Small intestine (tissue), 16 donors: Measurements from ENCODE around the gene FRS2. TPM values are rescaled to one million over a fixed set of nuclear protein-coding genes. Genes with fewer than 3 reads are reported as not detected.

ENCODE experiments used
- DNase-seq, 2 donors: peaks; one replicate each; pipeline versions ENCODE4 v3.0.0 to v3.0.0-alpha.2; 2013
- FAIRE-seq: peaks from 2 replicates; lab custom pipeline; 2012; peaks lifted over from hg19 to GRCh38; lab: Jason Lieb, UNC
- H3K27ac ChIP-seq, 3 donors: one replicate each; pipeline ENCODE4 v1.5.1; 2013; ENCODE audit warnings: low read length in 2 of 3, mild to moderate bottlenecking in 2 of 3, control low read depth in 1 of 3, inconsistent platforms in 1 of 3, low read depth in 1 of 3, moderate library complexity in 1 of 3
- H3K27me3 ChIP-seq, 3 donors: one replicate each; pipeline ENCODE4 v1.6.1; 2013; ENCODE audit warnings: low read length in 3 of 3, inconsistent platforms in 1 of 3; ENCODE audit not compliant: control insufficient read depth in 3 of 3, insufficient read depth in 3 of 3
- H3K36me3 ChIP-seq, 3 donors: one replicate each; pipeline ENCODE4 v1.6.1; 2013; ENCODE audit warnings: low read length in 3 of 3, inconsistent platforms in 1 of 3, low read depth in 1 of 3, mild to moderate bottlenecking in 1 of 3, moderate library complexity in 1 of 3; ENCODE audit not compliant: control insufficient read depth in 3 of 3, insufficient read depth in 2 of 3
- H3K4me1 ChIP-seq, 3 donors: one replicate each; pipeline ENCODE4 v1.6.1; 2013; ENCODE audit warnings: low read length in 2 of 3, inconsistent platforms in 1 of 3, low read depth in 1 of 3, mild to moderate bottlenecking in 1 of 3, moderate library complexity in 1 of 3; ENCODE audit not compliant: control insufficient read depth in 3 of 3, insufficient read depth in 2 of 3
- H3K4me3 ChIP-seq, 3 donors: one replicate each; pipeline ENCODE4 v1.5.1; 2013; ENCODE audit warnings: low read length in 3 of 3, control low read depth in 1 of 3, inconsistent platforms in 1 of 3, low read depth in 1 of 3, mild to moderate bottlenecking in 1 of 3, moderate library complexity in 1 of 3
- H3K9me3 ChIP-seq, 2 donors: one replicate each; pipeline ENCODE4 v1.6.1; 2013; ENCODE audit warnings: low read depth in 1 of 2, low read length in 1 of 2; ENCODE audit not compliant: control insufficient read depth in 2 of 2, insufficient read depth in 1 of 2
- WGBS, 3 donors: extraction: QIAGEN DNeasy Blood & Tissue Kit; methylation state at CpG; one replicate each; pipeline ENCODE4 v1.1.7; 2013; 5-methylcytosine and 5-hydroxymethylcytosine counted together
- long read RNA-seq, 10 donors: transcript quantifications; one replicate each; lab custom pipeline, GENCODE V29; 2026
- polyA plus RNA-seq, 4 donors: library from polyadenylated mRNA; stranded (reverse) in 3 of 4; unstranded in 1 of 4; fragments of 200-250 nt in 3 of 4; fragments of 120-200 nt in 1 of 4; gene quantifications; one replicate each; pipeline versions ENCODE4 v1.2.1 to v1.2.3, GENCODE V29; 2013
- donor health status: healthy with polysubstance abuse.
- donor health status: control.
- donor health status: control.
- donor health status: Bipolar disorder and iron deficiency.
- donor health status: healthy.

FRS2 gene, protein sequence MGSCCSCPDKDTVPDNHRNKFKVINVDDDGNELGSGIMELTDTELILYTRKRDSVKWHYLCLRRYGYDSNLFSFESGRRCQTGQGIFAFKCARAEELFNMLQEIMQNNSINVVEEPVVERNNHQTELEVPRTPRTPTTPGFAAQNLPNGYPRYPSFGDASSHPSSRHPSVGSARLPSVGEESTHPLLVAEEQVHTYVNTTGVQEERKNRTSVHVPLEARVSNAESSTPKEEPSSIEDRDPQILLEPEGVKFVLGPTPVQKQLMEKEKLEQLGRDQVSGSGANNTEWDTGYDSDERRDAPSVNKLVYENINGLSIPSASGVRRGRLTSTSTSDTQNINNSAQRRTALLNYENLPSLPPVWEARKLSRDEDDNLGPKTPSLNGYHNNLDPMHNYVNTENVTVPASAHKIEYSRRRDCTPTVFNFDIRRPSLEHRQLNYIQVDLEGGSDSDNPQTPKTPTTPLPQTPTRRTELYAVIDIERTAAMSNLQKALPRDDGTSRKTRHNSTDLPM
- polyA plus RNA-seq: 10 to 100 TPM in 2 of 4 donors, 1 to 10 TPM in 2; 5.9 to 30.3 (median 9.3) TPM
- long read RNA-seq, donor 1, partial matches to known transcripts: 0 of 2 reads
- long read RNA-seq, donor 1, other reads (novel, unspliced or antisense): 0 of 2 reads
- long read RNA-seq, donor 2: 0 reads
- long read RNA-seq, donor 3: 0 reads
- long read RNA-seq, donor 4: 0 reads
- long read RNA-seq, donor 5, partial matches to known transcripts: 0 of 1 reads
- long read RNA-seq, donor 5, other reads (novel, unspliced or antisense): 0 of 1 reads
- long read RNA-seq, donor 6: 0 reads
- long read RNA-seq, donor 7: 0 reads
- long read RNA-seq, donor 8: 0 reads
- long read RNA-seq, donor 9, partial matches to known transcripts: 0 of 2 reads
- long read RNA-seq, donor 9, other reads (novel, unspliced or antisense): 0 of 2 reads
- long read RNA-seq, donor 10, transcript FRS2-206 (9 exons, 1,952 nt): major isoform, 5 of 5 reads
- long read RNA-seq, donor 10, partial matches to known transcripts: 0 of 5 reads
- long read RNA-seq, donor 10, other reads (novel, unspliced or antisense): 0 of 5 reads

- WGBS, 3 donors: 0 to 1% (median 0%) methylated on average over 56 to 68 of the region's 68 CpGs
- Histone ChIP-seq H3K27me3 (no peaks in the 10 kb centered on the region), H3K27ac (peak within 1 kb of the TSS; percentile 82 to 89 (median 84)), H3K4me1 (peaks cover 2 to 19% (median 4%) of the 10 kb centered on the region in 3 donors), H3K36me3 (no peaks in the 10 kb centered on the region), H3K9me3 (no peaks in the 10 kb centered on the region), H3K4me3 (peak within 1 kb of the TSS; percentile 91 to 98 (median 92))
- DNase-seq (peak; percentile 93 to 95), FAIRE-seq (no peak)
Measured at GRCh38 chr12:69470189-69471075, at the start of gene FRS2. Gene FRS2, plus strand, starts transcription at chr12:69470388. Its CDS starts 98,643 bp downstream, at chr12:69569031.

DNA sequence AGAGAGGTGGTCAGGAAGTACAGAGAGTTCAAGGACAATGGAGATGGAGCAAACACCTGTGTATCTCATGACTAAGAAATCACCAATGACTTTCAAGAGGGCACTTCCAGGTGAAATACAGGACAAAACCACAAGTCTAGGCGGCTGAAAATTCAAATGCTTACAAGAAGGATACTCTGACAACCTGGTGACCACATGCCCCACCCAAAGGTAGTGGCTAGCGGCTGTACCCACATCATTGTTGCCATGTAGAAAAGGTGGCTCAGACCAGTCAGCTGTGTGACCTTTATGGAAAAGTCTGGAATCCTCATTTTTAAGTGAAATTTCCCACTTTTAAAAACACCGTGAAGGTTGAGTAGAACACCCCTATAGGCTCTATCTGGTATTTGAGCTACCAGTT, 48.6 kb upstream of the FRS2 start:
- no peaks in the 10 kb centered on the region for H3K9me3 ChIP-seq
- no peak overlapping the region for H3K27ac ChIP-seq
- no peaks in the 10 kb centered on the region for H3K36me3 ChIP-seq
- no peaks in the 10 kb centered on the region for H3K4me1 ChIP-seq
- H3K4me3 ChIP-seq: no peak overlapping the region
- FAIRE-seq: no peak
- DNase-seq: no peak
- 92 to 96% (median 94%) methylated on average over 3 of the region's 3 CpGs for WGBS, 3 donors
- no peaks in the 10 kb centered on the region for H3K27me3 ChIP-seq

DNA sequence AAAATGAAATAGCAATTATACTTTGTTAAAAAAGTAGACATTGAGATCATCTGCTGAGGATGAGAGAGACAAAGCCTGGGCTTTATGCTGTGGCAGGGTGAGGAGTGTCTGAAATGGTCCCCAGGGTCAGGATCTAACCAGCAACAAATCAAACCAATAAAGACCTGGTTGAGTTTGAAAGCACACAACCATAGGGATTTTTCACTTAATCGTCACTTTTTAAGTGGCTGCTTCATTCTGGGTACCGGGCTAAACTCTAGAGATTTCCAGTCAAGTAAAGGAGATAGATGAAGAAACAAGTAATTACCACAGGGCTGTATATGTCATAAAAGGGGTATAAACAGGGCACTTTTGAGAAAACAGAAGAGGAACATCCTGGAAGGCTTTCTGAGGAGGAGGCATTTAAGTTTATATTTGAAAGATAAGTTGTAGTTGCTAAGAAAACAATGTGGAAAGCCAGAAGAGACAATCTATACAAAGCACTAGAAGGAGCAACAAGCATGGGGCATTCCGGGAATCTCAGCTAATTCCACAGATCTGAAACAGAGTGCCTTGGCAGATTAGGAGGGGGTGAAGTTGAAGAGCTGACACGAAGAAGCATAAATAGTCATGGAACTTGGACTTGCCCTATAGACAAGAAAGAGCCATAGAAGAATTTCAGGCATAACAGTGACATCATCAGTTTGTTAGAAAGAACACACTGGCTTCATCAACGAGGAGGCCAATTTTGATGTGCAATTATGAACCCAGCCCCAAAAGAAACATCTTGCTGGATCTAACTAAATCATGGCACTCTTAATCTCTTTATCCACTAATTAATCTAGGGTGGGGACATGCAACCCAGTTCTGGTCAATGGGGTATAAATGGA, 46.9 kb upstream of the FRS2 start:
- 78 to 80% (median 80%) methylated on average over 5 of the region's 5 CpGs for WGBS, 3 donors
- no peaks in the 10 kb centered on the region for H3K4me1 ChIP-seq

DNA sequence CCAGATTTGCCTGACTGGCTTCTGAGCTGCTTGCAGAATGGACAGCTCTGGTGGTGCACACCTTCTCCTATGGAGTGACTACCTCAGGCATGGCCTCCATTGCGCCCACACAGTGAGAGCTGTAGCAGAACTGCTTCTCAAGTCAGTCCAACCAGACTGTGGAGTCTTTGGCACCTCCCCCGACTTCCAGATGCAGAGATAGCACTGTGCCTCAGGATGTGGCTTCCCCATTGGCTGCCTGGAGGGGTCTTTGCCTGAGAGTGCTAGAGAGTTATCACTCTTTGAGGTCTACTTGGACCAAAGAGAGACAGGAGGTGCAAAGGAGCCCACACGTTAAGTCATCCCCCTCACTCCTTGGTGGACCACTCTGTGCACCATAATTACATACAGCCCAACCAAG, 44.8 kb upstream of the FRS2 start:
- no peaks in the 10 kb centered on the region for H3K9me3 ChIP-seq
- no peaks in the 10 kb centered on the region for H3K4me1 ChIP-seq
- H3K27ac ChIP-seq: no peak overlapping the region
- DNase-seq (no peak), FAIRE-seq (no peak)
- WGBS, 3 donors: 83 to 89% (median 86%) methylated on average over 3 of the region's 3 CpGs
- H3K27me3 ChIP-seq: no peaks in the 10 kb centered on the region
- H3K36me3 ChIP-seq: no peaks in the 10 kb centered on the region
- H3K4me3 ChIP-seq: no peak overlapping the region

More for the DNA sequence above, 46.9 kb upstream of the FRS2 start:
- no peak for DNase-seq
- no peaks in the 10 kb centered on the region for H3K36me3 ChIP-seq
- H3K9me3 ChIP-seq: no peaks in the 10 kb centered on the region
- H3K4me3 ChIP-seq: no peak overlapping the region
- no peak for FAIRE-seq
- no peak overlapping the region for H3K27ac ChIP-seq
- no peaks in the 10 kb centered on the region for H3K27me3 ChIP-seq

- H3K4me3 ChIP-seq: no peak overlapping the region
- H3K27ac ChIP-seq: no peak overlapping the region
- FAIRE-seq (no peak), DNase-seq (no peak)
- no peaks in the 10 kb centered on the region for H3K27me3 ChIP-seq
- H3K4me1 ChIP-seq: no peaks in the 10 kb centered on the region
- no peaks in the 10 kb centered on the region for H3K36me3 ChIP-seq
- 89 to 90% (median 89%) methylated on average over 7 of the region's 7 CpGs for WGBS, 3 donors
- H3K9me3 ChIP-seq: no peaks in the 10 kb centered on the region
Measured at GRCh38 chr12:69428351-69429073, 41.7 kb upstream of the FRS2 start.

- Histone ChIP-seq H3K4me3 (no peak overlapping the region), H3K27ac (peak overlapping the region in 1 of 3 donors; percentile 73), H3K4me1 (no peaks in the 10 kb centered on the region), H3K9me3 (no peaks in the 10 kb centered on the region), H3K27me3 (no peaks in the 10 kb centered on the region), H3K36me3 (no peaks in the 10 kb centered on the region)
- no peak for FAIRE-seq
- DNase-seq: no peak
- WGBS, 3 donors: 76 to 81% (median 78%) methylated on average over 8 of the region's 8 CpGs
Measured at GRCh38 chr12:69430942-69431590, 39.1 kb upstream of the FRS2 start.
